ENCODE data around the gene BCKDHA. TPM values are rescaled to one million over a fixed set of nuclear protein-coding genes. Genes with fewer than 3 reads are reported as not detected.

The BCKDHA gene
- total RNA-seq, 1 experiment from 2014 or later: 17.7 TPM

- H4K20me1 ChIP-seq (ENCODE audit: insufficient read depth): no peaks in the 10 kb centered on the region
- no peaks in the 10 kb centered on the region for H3K9me3 ChIP-seq (ENCODE audit: control insufficient read depth in 1 of 2, insufficient read depth in 1 of 2, low read depth in 1 of 2, low read length in 2 of 2)
- ChIA-PET CTCF (interaction anchor here (1.6 kb wide), 1 partner anchor 161 kb away, joined by 3 read pairs; no protein-coding TSS in a partner anchor), RAD21 (ENCODE audit: low non-redundant PET in 1 of 2, low total read pairs in 2 of 2, uncharacterized antibody in 2 of 2, unreplicated experiment in 2 of 2) (no interaction called here), POLR2A (interaction anchor here (0.8 kb wide), 1 partner anchor 30 kb away, joined by 3 read pairs; the partner anchor contains the start of gene DMAC2)
- H3K27me3 ChIP-seq (ENCODE audit: insufficient read depth, low read length): no peaks in the 10 kb centered on the region
- no peak overlapping the region for H3K9ac ChIP-seq (ENCODE audit: low read length)
- DNase-seq (ENCODE audit: low read depth, low spot score): peak; percentile 28
- H3K4me1 ChIP-seq (ENCODE audit: control insufficient read depth in 1 of 2, insufficient read depth in 2 of 2, low read length in 2 of 2): peaks cover 11 to 13% of the 10 kb centered on the region in 2 experiments; a peak in 3 of 4 replicates
- intact Hi-C loops (cut with micrococcal nuclease): no loop called here
- H3K36me3 ChIP-seq (ENCODE audit: control insufficient read depth in 1 of 2, insufficient read depth in 2 of 2, low read length in 2 of 2): 0 out of 4 replicates have a peak, but pooled peaks cover 3% of the 10 kb centered on the region in 2 experiments
- no peaks in the 10 kb centered on the region for H3K79me2 ChIP-seq (ENCODE audit: insufficient read depth, low read length)
- H3K27ac ChIP-seq (ENCODE audit: low read depth, low read length): no peak overlapping the region
- no peaks in the 10 kb centered on the region for H3K9me2 ChIP-seq (ENCODE audit: insufficient read depth)
- H2AFZ ChIP-seq (ENCODE audit: low read depth, low read length, poor library complexity, severe bottlenecking): no peak overlapping the region
- BruUV-seq (replicated peaks): no TSS peak
- no peak overlapping the region for H3K4me3 ChIP-seq (replicated peaks in 1 of 2; ENCODE audit: low read depth in 1 of 2, low read length in 2 of 2)
- TF ChIP-seq FOSL1 (IDR thresholded peaks at IDR 0.05; ENCODE audit: low read depth) (peak; percentile 58; the same call in 1 of the 2 replicates), EZH2 (IDR thresholded peaks at IDR 0.05) (no peak)
- peak overlapping the region; percentile 51 for H3K4me2 ChIP-seq (ENCODE audit: low read length)
- peak; percentile 86 for ATAC-seq
Observed at GRCh38 chr19:41409288-41409687, 11.7 kb downstream of the BCKDHA start.

- H3K4me1 ChIP-seq (ENCODE audit: control insufficient read depth in 1 of 2, insufficient read depth in 2 of 2, low read length in 2 of 2): peaks cover 11 to 13% of the 10 kb centered on the region in 2 experiments; a peak in 3 of 4 replicates
- POLR2A ChIA-PET: interaction anchor here (0.6 kb wide), 1 partner anchor 30 kb away, joined by 4 read pairs; no protein-coding TSS in a partner anchor
Observed at GRCh38 chr19:41410336-41411054, 12.9 kb downstream of the BCKDHA start.

More at GRCh38 chr19:41410336-41411054, 12.9 kb downstream of the BCKDHA start:
- H3K4me2 ChIP-seq (ENCODE audit: low read length): no peak overlapping the region
- no TSS peak for BruUV-seq (replicated peaks)
- H4K20me1 ChIP-seq (ENCODE audit: insufficient read depth): no peaks in the 10 kb centered on the region
- no peak overlapping the region for H2AFZ ChIP-seq (ENCODE audit: low read depth, low read length, poor library complexity, severe bottlenecking)
- ATAC-seq (no peak), DNase-seq (ENCODE audit: low read depth, low spot score) (no peak)
- H3K27me3 ChIP-seq (ENCODE audit: insufficient read depth, low read length): no peaks in the 10 kb centered on the region
- RAD21 ChIA-PET (ENCODE audit: low non-redundant PET in 1 of 2, low total read pairs in 2 of 2, uncharacterized antibody in 2 of 2, unreplicated experiment in 2 of 2): no interaction called here
- no peak overlapping the region for H3K27ac ChIP-seq (ENCODE audit: low read depth, low read length)
- peaks cover 0 to 3% of the 10 kb centered on the region in 2 experiments; a peak in 1 of 4 replicates for H3K36me3 ChIP-seq (ENCODE audit: control insufficient read depth in 1 of 2, insufficient read depth in 2 of 2, low read length in 2 of 2)
- no peak overlapping the region for H3K9ac ChIP-seq (ENCODE audit: low read length)
- H3K9me2 ChIP-seq (ENCODE audit: insufficient read depth): no peaks in the 10 kb centered on the region
- H3K79me2 ChIP-seq (ENCODE audit: insufficient read depth, low read length): no peaks in the 10 kb centered on the region
- H3K4me3 ChIP-seq (replicated peaks in 1 of 2; ENCODE audit: low read depth in 1 of 2, low read length in 2 of 2): no peak overlapping the region
- CTCF ChIA-PET: no interaction called here
- TF ChIP-seq ELF1 (IDR thresholded peaks at IDR 0.05; ENCODE audit: borderline replicate concordance, low read depth) (no peak), FOSL1 (IDR thresholded peaks at IDR 0.05; ENCODE audit: low read depth) (no peak), ZFX (IDR thresholded peaks at IDR 0.05) (no peak), EZH2phosphoT487 (IDR thresholded peaks at IDR 0.05; ENCODE audit: borderline replicate concordance) (no peak), RAD21 (IDR thresholded peaks at IDR 0.05; ENCODE audit: low read depth) (no peak), POLR2AphosphoS5 (IDR thresholded peaks at IDR 0.05; ENCODE audit: low read depth, low read length) (no peak), ATF3 (IDR thresholded peaks at IDR 0.05) (no peak), REST (IDR thresholded peaks at IDR 0.05; ENCODE audit: low read depth) (no peak), SIN3A (IDR thresholded peaks at IDR 0.05; ENCODE audit: low read depth) (no peak), ZBTB33 (IDR thresholded peaks at IDR 0.05; ENCODE audit: extremely low read depth, insufficient replicate concordance, low read length) (no peak), SP1 (IDR thresholded peaks at IDR 0.05; ENCODE audit: low read depth) (no peak)
- no peaks in the 10 kb centered on the region for H3K9me3 ChIP-seq (ENCODE audit: control insufficient read depth in 1 of 2, insufficient read depth in 1 of 2, low read depth in 1 of 2, low read length in 2 of 2)
- intact Hi-C loops (cut with micrococcal nuclease): no loop called here

All from HCT116 (cell line).